Dendritic cell treated with granulocyte-macrophage colony-stimulating factor and Interleukin-4, amounts not matched to agents 40 ng/mL and 50 ng/mL, for 4 days (primary cell): Measurements from ENCODE around the gene HSD17B4.
A peak's percentile ranks its signal among the peaks of the same experiment; 100 is the strongest.
"Not testable (repeated sequence)": the region's sequence is repeated elsewhere in the genome, so short reads cannot be mapped to it uniquely, and the experiment has no call there.

Source experiments
- H3K27ac Mint-ChIP-seq: one replicate; pipeline ENCODE4 v1.8.0; 2022; ENCODE audit warnings: mild to moderate bottlenecking, mixed read lengths
- H3K27me3 Mint-ChIP-seq: one replicate; pipeline ENCODE4 v1.8.0; 2022; ENCODE audit warnings: mild to moderate bottlenecking, mixed read lengths
- H3K36me3 Mint-ChIP-seq: one replicate; pipeline ENCODE4 v1.8.0; 2022; ENCODE audit warnings: low read depth, mixed read lengths
- H3K4me1 Mint-ChIP-seq: one replicate; pipeline ENCODE4 v1.8.0; 2022; ENCODE audit warnings: low read depth, mixed read lengths
- H3K4me3 Mint-ChIP-seq: one replicate; pipeline ENCODE4 v1.8.0; 2022; ENCODE audit warnings: mild to moderate bottlenecking, moderate library complexity, mixed read lengths
- H3K9me3 Mint-ChIP-seq: one replicate; pipeline ENCODE4 v1.8.0; 2022; ENCODE audit warnings: mixed read lengths
- intact Hi-C: fragments of 100-400 bp; cut with micrococcal nuclease; formaldehyde crosslinking; loops from one replicate; pipeline ENCODE4 v1.15.0; 2022

The HSD17B4 gene

GRCh38 chr5:119452373-119453039 lies at the start of gene HSD17B4:
HSD17B4 (plus strand) TSS chr5:119452497; CDS start chr5:119452576, 79 bp downstream.
- H3K4me3 Mint-ChIP-seq = peak within 1 kb of the TSS; percentile 88
- peaks cover 48% of the 10 kb centered on the region for H3K36me3 Mint-ChIP-seq
- H3K4me1 Mint-ChIP-seq = peaks cover 48% of the 10 kb centered on the region
- peaks cover 2% of the 10 kb centered on the region for H3K27me3 Mint-ChIP-seq
- H3K9me3 Mint-ChIP-seq = peaks cover 26% of the 10 kb centered on the region
- intact Hi-C loops = loop anchor here (5.0 kb wide), 1 partner anchor 465 kb away; the partner anchor contains the start of gene DTWD2
- H3K27ac Mint-ChIP-seq = peak within 1 kb of the TSS; percentile 94

GRCh38 chr5:119402555-119402954 lies 49.7 kb upstream of the HSD17B4 start:
- intact Hi-C loops = no loop called here
- no peak overlapping the region for H3K27ac Mint-ChIP-seq

GRCh38 chr5:119404033-119404432 lies 48.3 kb upstream of the HSD17B4 start:
- Mint-ChIP-seq H3K36me3 (no peaks in the 10 kb centered on the region), H3K27me3 (no peaks in the 10 kb centered on the region), H3K9me3 (no peaks in the 10 kb centered on the region), H3K27ac (peak overlapping the region; percentile 66), H3K4me1 (peaks cover 35% of the 10 kb centered on the region), H3K4me3 (no peak overlapping the region)
- intact Hi-C loops = no loop called here

More at GRCh38 chr5:119402555-119402954, 49.7 kb upstream of the HSD17B4 start:
- Mint-ChIP-seq H3K4me3 (no peak overlapping the region), H3K27me3 (no peaks in the 10 kb centered on the region), H3K36me3 (no peaks in the 10 kb centered on the region), H3K4me1 (peaks cover 34% of the 10 kb centered on the region), H3K9me3 (no peaks in the 10 kb centered on the region)

- Mint-ChIP-seq H3K27me3 (no peaks in the 10 kb centered on the region), H3K4me1 (peaks cover 42% of the 10 kb centered on the region), H3K4me3 (no peak overlapping the region), H3K36me3 (no peaks in the 10 kb centered on the region), H3K27ac (no peak overlapping the region), H3K9me3 (no peaks in the 10 kb centered on the region)
- intact Hi-C loops = no loop called here
Measured at GRCh38 chr5:119405419-119405818, 46.9 kb upstream of the HSD17B4 start.

GRCh38 chr5:119406551-119407110 lies 45.7 kb upstream of the HSD17B4 start:
- Mint-ChIP-seq H3K4me1 (peaks cover 54% of the 10 kb centered on the region), H3K4me3 (no peak overlapping the region), H3K36me3 (peaks cover under 1% of the 10 kb centered on the region), H3K9me3 (no peaks in the 10 kb centered on the region), H3K27ac (no peak overlapping the region), H3K27me3 (no peaks in the 10 kb centered on the region)
- intact Hi-C loops = no loop called here

- Mint-ChIP-seq H3K36me3 (peaks cover 6% of the 10 kb centered on the region), H3K27me3 (no peaks in the 10 kb centered on the region), H3K4me1 (peaks cover 53% of the 10 kb centered on the region), H3K9me3 (no peaks in the 10 kb centered on the region), H3K4me3 (no peak overlapping the region), H3K27ac (no peak overlapping the region)
- intact Hi-C loops = no loop called here
Measured at GRCh38 chr5:119409235-119409815, 43.0 kb upstream of the HSD17B4 start.

- peaks cover 56% of the 10 kb centered on the region for H3K4me1 Mint-ChIP-seq
- H3K27me3 Mint-ChIP-seq = no peaks in the 10 kb centered on the region
- H3K27ac Mint-ChIP-seq = peak overlapping the region; percentile 94
- H3K36me3 Mint-ChIP-seq = peaks cover 6% of the 10 kb centered on the region
- no peak overlapping the region for H3K4me3 Mint-ChIP-seq
- intact Hi-C loops = loop anchor here (5.0 kb wide), 2 partner anchors 143 to 338 kb away; partner anchors contain the start of gene DMXL1
- H3K9me3 Mint-ChIP-seq = no peaks in the 10 kb centered on the region
Measured at GRCh38 chr5:119410448-119411159, 41.7 kb upstream of the HSD17B4 start.

GRCh38 chr5:119411361-119412278 lies 40.7 kb upstream of the HSD17B4 start:
- no peaks in the 10 kb centered on the region for H3K9me3 Mint-ChIP-seq
- H3K36me3 Mint-ChIP-seq = peaks cover 6% of the 10 kb centered on the region
- no peaks in the 10 kb centered on the region for H3K27me3 Mint-ChIP-seq
- intact Hi-C loops = loop anchor here (1.0 to 5.0 kb wide), 5 partner anchors 55 to 423 kb away; partner anchors contain the start of genes DMXL1, DTWD2 and TNFAIP8
- peak overlapping the region; percentile 94 for H3K27ac Mint-ChIP-seq
- H3K4me3 Mint-ChIP-seq = peak overlapping the region; percentile 98
- peaks cover 57% of the 10 kb centered on the region for H3K4me1 Mint-ChIP-seq

GRCh38 chr5:119412279-119413227 lies 39.7 kb upstream of the HSD17B4 start:
- intact Hi-C loops = loop anchor here (1.0 to 5.0 kb wide), 5 partner anchors 56 to 424 kb away; partner anchors contain the start of genes DMXL1, DTWD2 and TNFAIP8
- H3K36me3 Mint-ChIP-seq = peaks cover 6% of the 10 kb centered on the region
- no peaks in the 10 kb centered on the region for H3K9me3 Mint-ChIP-seq
- H3K4me3 Mint-ChIP-seq = no peak overlapping the region
- no peaks in the 10 kb centered on the region for H3K27me3 Mint-ChIP-seq
- H3K27ac Mint-ChIP-seq = peak overlapping the region; percentile 94
- peaks cover 66% of the 10 kb centered on the region for H3K4me1 Mint-ChIP-seq

- peak overlapping the region; percentile 63 for H3K27ac Mint-ChIP-seq
- peaks cover 78% of the 10 kb centered on the region for H3K4me1 Mint-ChIP-seq
- not testable (repeated sequence) for H3K27me3 Mint-ChIP-seq, H3K9me3 Mint-ChIP-seq, H3K36me3 Mint-ChIP-seq
- peak overlapping the region; percentile 20 for H3K4me3 Mint-ChIP-seq
- intact Hi-C loops = loop anchor here (5.0 kb wide), 2 partner anchors 147 to 342 kb away; partner anchors contain the start of gene DMXL1
Measured at GRCh38 chr5:119414124-119414734, 38.1 kb upstream of the HSD17B4 start.

- no peaks in the 10 kb centered on the region for H3K27me3 Mint-ChIP-seq
- intact Hi-C loops = no loop called here
- H3K27ac Mint-ChIP-seq = peak overlapping the region; percentile 43
- H3K9me3 Mint-ChIP-seq = no peaks in the 10 kb centered on the region
- H3K4me3 Mint-ChIP-seq = no peak overlapping the region
- H3K4me1 Mint-ChIP-seq = peaks cover 67% of the 10 kb centered on the region
- H3K36me3 Mint-ChIP-seq = no peaks in the 10 kb centered on the region
Measured at GRCh38 chr5:119417891-119418605, 34.2 kb upstream of the HSD17B4 start.
